Pancreas (tissue), 10 donors: ENCODE measurements around the gene GABRR3. TPM values are rescaled to one million over a fixed set of nuclear protein-coding genes. Genes with fewer than 3 reads are reported as not detected.

Source experiments
- ATAC-seq, 4 donors: fragments of 200-7000 bp; cut with Tn5 transposase; one replicate each; pipeline versions ENCODE4 v1.8.0 to v1.9.1; 2020; ENCODE audit warnings: mild to moderate bottlenecking in 4 of 4, moderate library complexity in 4 of 4
- DNase-seq, 6 donors: peaks; one replicate each; pipeline ENCODE4 v3.0.0-alpha.2; 2020
- FAIRE-seq: peaks from 2 replicates; lab custom pipeline; 2012; peaks lifted over from hg19 to GRCh38; lab: Jason Lieb, UNC
- H3K27ac ChIP-seq, 4 donors: fragments of 200-600 bp; sonication (generic); 1 replicate in 3 of 4; 2 replicates in 1 of 4; pipeline versions ENCODE4 v1.5.0 to v1.8.0; 2020
- H3K27me3 ChIP-seq, 4 donors: fragments of 200-600 bp; one replicate each; pipeline ENCODE4 v1.8.0; 2021
- H3K36me3 ChIP-seq, 3 donors: fragments of 200-600 bp; sonication (generic) in 1 of 3; one replicate each; pipeline versions ENCODE4 v1.5.0 to v1.8.0; 2020 to 2021
- H3K4me1 ChIP-seq, 3 donors: fragments of 200-600 bp; one replicate each; pipeline ENCODE4 v1.8.0; 2021
- H3K4me3 ChIP-seq, 4 donors: fragments of 200-600 bp; sonication (generic) in 2 of 4; one replicate each; pipeline versions ENCODE4 v1.5.0 to v1.8.0; 2020 to 2021
- H3K9me3 ChIP-seq, 4 donors: fragments of 200-600 bp; one replicate each; pipeline ENCODE4 v1.8.0; 2021
- CTCF ChIP-seq, 4 donors: fragments of 200-600 bp; sonication (generic) in 3 of 4; IDR thresholded peaks; one replicate each; pipeline versions ENCODE4 v1.5.0 to v1.8.0; 2021; ENCODE audit warnings: antibody characterized with exemption in 4 of 4
- WGBS, 2 donors: extraction: QIAGEN DNeasy Blood & Tissue Kit; methylation state at CpG; one replicate each; pipeline ENCODE4 v1.1.7; 2013; 5-methylcytosine and 5-hydroxymethylcytosine counted together
- intact Hi-C, 3 donors: fragments of 100-400 bp; cut with DNase I; formaldehyde crosslinking; loops; one replicate each; pipeline versions ENCODE4 v1.11.1 to v1.14.2; 2022
- polyA plus RNA-seq, 2 donors: library from polyadenylated mRNA; stranded (reverse); fragments of 200-250 nt; gene quantifications; one replicate each; pipeline ENCODE4 v1.2.3, GENCODE V29; 2013
- total RNA-seq, 6 donors: library from RNA; stranded (reverse); fragmentation: NEBNext Ultra II Directional in 4 of 6; extraction: Animal tissue kit (Norgen Biotek cat#: 25700) in 4 of 6; gene quantifications; one replicate each; pipeline versions ENCODE4 v1.2.1 to v1.2.4, GENCODE V29; 2021 to 2023
- donor health status: healthy with polysubstance abuse.
- donor health status: DM: no; HTN: no; CAD: no; lungs with moderate emphysema.
- donor health status: DM: no; HTN: no; CAD: no.
- donor health status: control.
- donor health status: control.
- donor health status: Bipolar disorder and iron deficiency.
- donor health status: DM: yes; HTN: yes; CAD: no.
- donor health status: DM: no; HTN: no; CAD: no.
- donor health status: DM: no; HTN: no; CAD: no.
- donor health status: DM: yes; HTN: yes; CAD: no.

The GABRR3 gene
- total and polyA plus RNA-seq, 8 donors: 0.02 TPM; not detected in 7

- Histone ChIP-seq H3K36me3 (no peaks in the 10 kb centered on the region), H3K9me3 (no peaks in the 10 kb centered on the region), H3K4me1 (no peaks in the 10 kb centered on the region), H3K27ac (no peak overlapping the region), H3K4me3 (no peak overlapping the region), H3K27me3 (peaks cover 0 to 11% (median 5%) of the 10 kb centered on the region in 4 donors)
- intact Hi-C loops: no loop called here
- 50 to 56% methylated on average over 2 of the region's 2 CpGs for WGBS, 2 donors
- DNase-seq (no peak), ATAC-seq (no peak), FAIRE-seq (no peak)
- no peak for TF ChIP-seq CTCF (IDR thresholded peaks at IDR 0.05)
Measured at GRCh38 chr3:98034036-98034435, 1.1 kb downstream of the GABRR3 start.

GRCh38 chr3:98032904-98033303 lies 2.2 kb downstream of the GABRR3 start:
- TF ChIP-seq CTCF (IDR thresholded peaks at IDR 0.05): no peak
- 50 to 52% methylated on average over 1 of the region's 1 CpG for WGBS, 2 donors
- Histone ChIP-seq H3K27me3 (peaks cover 0 to 11% (median 5%) of the 10 kb centered on the region in 4 donors), H3K4me1 (no peaks in the 10 kb centered on the region), H3K36me3 (no peaks in the 10 kb centered on the region), H3K27ac (no peak overlapping the region), H3K9me3 (no peaks in the 10 kb centered on the region), H3K4me3 (no peak overlapping the region)
- FAIRE-seq (no peak), DNase-seq (no peak), ATAC-seq (no peak)
- intact Hi-C loops: no loop called here

- no peak for ATAC-seq
- FAIRE-seq: no peak
- Histone ChIP-seq H3K27ac (no peak overlapping the region), H3K4me3 (no peak overlapping the region), H3K36me3 (no peaks in the 10 kb centered on the region), H3K27me3 (peaks cover 0 to 11% (median 5%) of the 10 kb centered on the region in 4 donors), H3K9me3 (no peaks in the 10 kb centered on the region), H3K4me1 (no peaks in the 10 kb centered on the region)
- WGBS, 2 donors: 9 to 21% methylated on average over 1 of the region's 1 CpG
- no peak for TF ChIP-seq CTCF (IDR thresholded peaks at IDR 0.05)
- DNase-seq: no peak
- intact Hi-C loops: no loop called here
Measured at GRCh38 chr3:98032265-98032664, 2.9 kb downstream of the GABRR3 start.

- intact Hi-C loops: no loop called here
- FAIRE-seq: no peak
- Histone ChIP-seq H3K4me3 (no peak overlapping the region), H3K27ac (no peak overlapping the region), H3K9me3 (no peaks in the 10 kb centered on the region), H3K4me1 (no peaks in the 10 kb centered on the region), H3K36me3 (no peaks in the 10 kb centered on the region), H3K27me3 (peaks cover 0 to 2% (median 0%) of the 10 kb centered on the region in 4 donors)
- 58 to 63% methylated on average over 2 of the region's 2 CpGs for WGBS, 2 donors
- TF ChIP-seq CTCF (IDR thresholded peaks at IDR 0.05): no peak
- DNase-seq: no peak
- no peak for ATAC-seq
Measured at GRCh38 chr3:98029083-98029482, 6.0 kb downstream of the GABRR3 start.

GRCh38 chr3:98027085-98027446 lies 8.0 kb downstream of the GABRR3 start:
- 32 to 44% methylated on average over 1 of the region's 1 CpG for WGBS, 2 donors
- H3K27me3 ChIP-seq: no peaks in the 10 kb centered on the region
- FAIRE-seq: no peak
- no peak overlapping the region for H3K27ac ChIP-seq
- DNase-seq: no peak
- intact Hi-C loops: no loop called here
- H3K36me3 ChIP-seq: no peaks in the 10 kb centered on the region
- TF ChIP-seq CTCF (IDR thresholded peaks at IDR 0.05): no peak
- H3K4me3 ChIP-seq: no peak overlapping the region
- no peaks in the 10 kb centered on the region for H3K4me1 ChIP-seq
- no peaks in the 10 kb centered on the region for H3K9me3 ChIP-seq
- ATAC-seq: no peak
